Fibroblast of the conjunctiva (primary cell): ENCODE results near the gene STK25.
"Not testable (repeated sequence)": the region's sequence is repeated elsewhere in the genome, so short reads cannot be mapped to it uniquely, and the experiment has no call there.

ENCODE experiments used
- DNase-seq: peaks from one replicate; pipeline ENCODE4 v3.0.0-alpha.2; 2010; ENCODE audit warnings: low read depth

Gene STK25

GRCh38 chr2:241507430-241508239, 749 bp downstream of the STK25 start:
- DNase-seq: no peak

- DNase-seq: no peak
Observed at GRCh38 chr2:241506793-241507429, 1.5 kb downstream of the STK25 start.

- DNase-seq: not testable (repeated sequence)
Observed at GRCh38 chr2:241506317-241506716, 2.1 kb downstream of the STK25 start.

DNA sequence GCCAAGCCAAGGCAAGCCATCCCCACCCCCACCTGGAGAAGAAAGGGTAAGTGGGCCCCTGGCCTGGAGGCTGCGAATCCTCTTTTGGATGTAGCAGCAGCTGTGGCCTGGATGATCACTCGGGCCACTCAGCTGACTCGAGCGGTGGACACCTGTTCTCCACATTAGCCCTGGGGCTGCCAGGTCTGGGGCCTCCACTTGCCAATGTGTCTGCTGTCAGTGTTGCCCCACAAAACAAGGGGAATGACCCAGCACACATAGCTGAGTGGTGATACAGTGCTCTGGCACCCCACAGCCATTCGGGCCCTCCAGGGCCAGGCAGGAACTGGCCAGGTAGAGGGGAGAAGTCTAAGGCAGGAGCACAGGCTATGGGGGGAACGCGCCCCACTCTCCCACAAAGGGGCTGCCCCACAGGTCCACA, 2.6 kb downstream of the STK25 start:
- DNase-seq: no peak

GRCh38 chr2:241505086-241505780, 3.2 kb downstream of the STK25 start:
- DNase-seq: no peak

GRCh38 chr2:241503776-241504392, 4.5 kb downstream of the STK25 start:
- no peak for DNase-seq

- DNase-seq: no peak
Observed at GRCh38 chr2:241502281-241502680, 6.1 kb downstream of the STK25 start.

GRCh38 chr2:241501551-241501950, 6.8 kb downstream of the STK25 start:
- no peak for DNase-seq

- no peak for DNase-seq
Observed at GRCh38 chr2:241501099-241501541, 7.3 kb downstream of the STK25 start.

- no peak for DNase-seq
Observed at GRCh38 chr2:241500431-241500975, 7.9 kb downstream of the STK25 start.

DNA sequence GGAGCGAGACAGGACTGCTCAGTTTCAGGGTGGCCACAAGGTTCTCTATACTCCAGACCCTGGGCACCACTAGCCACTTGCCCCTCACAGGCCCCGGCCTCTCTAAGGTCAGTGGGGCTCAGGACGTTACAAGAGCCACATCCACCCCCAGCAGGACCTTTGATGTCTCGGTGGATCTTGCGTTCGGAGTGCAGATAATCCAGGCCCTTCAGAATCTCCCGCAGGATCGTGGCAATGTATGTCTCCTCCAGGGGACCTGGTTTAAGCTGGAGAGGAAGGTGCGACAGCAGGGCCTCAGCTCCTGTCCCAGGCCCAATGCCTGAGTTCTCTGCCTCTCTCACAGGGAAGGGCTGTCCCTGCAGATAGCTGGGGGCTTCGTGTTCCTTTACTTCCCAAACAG, 8.4 kb downstream of the STK25 start:
- no peak for DNase-seq

DNA sequence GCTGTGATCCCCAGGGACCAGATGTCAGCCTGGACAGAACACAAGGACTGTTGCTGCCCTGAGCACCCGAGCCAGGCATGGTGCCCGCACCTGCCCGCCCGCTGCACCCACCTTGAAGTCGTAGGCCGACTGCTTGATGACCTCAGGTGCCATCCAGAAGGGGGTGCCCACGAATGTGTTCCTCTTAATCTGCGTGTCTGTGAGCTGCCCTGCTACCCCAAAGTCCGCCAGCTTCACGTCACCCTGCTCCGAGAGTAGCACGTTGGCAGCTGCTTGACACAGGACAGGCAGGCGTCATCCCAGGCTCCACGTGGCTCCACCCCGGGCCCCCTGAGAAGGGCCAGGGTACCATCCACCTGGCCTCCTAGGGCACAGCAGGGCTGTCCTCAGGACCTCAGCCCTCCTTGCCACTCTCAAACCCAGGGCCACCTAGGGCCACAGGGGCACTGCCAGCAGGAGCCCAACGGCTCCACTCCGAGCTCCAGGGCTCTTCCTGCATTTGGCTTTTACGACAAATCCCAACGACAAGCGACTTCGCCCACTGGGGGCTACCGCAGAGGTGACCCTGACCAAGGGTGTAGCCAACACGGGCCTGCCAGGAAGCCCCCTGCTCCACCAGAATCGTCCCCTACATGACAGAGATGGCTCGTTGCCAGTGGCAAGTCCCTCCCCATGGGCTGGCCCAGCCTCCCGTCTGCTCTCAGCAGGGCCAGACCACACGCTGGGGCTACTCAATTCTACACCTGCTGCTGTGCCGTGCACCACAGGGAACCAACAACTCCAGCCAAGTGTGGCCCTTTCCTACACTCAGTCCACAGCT, 9.0 kb downstream of the STK25 start:
- no peak for DNase-seq

DNA sequence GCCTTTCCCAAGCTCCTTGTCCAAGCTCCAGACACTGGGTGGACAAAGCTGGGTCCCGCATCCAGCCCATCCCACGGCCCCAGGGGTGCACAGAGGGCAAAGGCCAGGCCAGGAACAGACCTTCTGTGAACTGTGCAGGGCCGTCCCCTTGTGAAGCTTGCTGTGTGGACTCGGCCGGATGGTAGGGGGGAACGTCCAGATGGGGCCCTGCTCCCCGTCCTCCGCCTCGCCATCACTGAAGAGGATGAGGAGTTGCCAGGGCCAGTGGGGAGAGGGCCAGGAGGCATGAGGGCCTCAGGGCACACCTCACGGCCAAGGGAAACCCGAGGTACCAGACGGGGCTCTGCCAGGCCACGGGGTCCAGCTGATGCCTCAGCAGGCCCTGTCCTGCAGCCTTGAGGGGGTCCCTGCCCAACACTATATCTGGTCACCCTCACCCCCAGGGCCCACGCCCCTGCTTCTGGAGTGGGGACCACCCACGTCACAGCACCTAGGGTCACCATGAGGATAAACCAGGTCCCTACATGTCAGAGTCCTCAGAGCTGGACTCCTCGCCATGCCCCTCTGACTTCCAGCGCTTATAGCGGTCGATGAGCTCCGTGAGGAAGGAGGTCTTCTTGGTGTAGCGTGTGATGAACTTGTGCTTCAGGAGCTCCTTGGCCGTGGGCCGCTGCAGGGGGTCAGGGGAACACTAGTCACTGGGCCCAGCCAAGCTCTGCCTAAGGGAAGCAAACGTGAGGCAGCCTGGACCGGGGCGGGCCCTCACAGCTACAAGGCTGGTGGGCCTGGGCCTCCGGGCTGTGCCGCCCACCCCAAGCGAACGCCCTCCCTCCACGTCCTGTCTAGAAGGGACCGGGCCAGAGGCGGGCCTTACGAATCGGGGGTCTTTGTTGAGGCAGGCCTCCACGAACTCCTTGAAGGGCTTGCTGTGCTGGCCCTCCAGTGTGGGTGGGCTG, 10.0 kb downstream of the STK25 start:
- no peak for DNase-seq

- no peak for DNase-seq
Observed at GRCh38 chr2:241496904-241497877, 11.2 kb downstream of the STK25 start.

DNA sequence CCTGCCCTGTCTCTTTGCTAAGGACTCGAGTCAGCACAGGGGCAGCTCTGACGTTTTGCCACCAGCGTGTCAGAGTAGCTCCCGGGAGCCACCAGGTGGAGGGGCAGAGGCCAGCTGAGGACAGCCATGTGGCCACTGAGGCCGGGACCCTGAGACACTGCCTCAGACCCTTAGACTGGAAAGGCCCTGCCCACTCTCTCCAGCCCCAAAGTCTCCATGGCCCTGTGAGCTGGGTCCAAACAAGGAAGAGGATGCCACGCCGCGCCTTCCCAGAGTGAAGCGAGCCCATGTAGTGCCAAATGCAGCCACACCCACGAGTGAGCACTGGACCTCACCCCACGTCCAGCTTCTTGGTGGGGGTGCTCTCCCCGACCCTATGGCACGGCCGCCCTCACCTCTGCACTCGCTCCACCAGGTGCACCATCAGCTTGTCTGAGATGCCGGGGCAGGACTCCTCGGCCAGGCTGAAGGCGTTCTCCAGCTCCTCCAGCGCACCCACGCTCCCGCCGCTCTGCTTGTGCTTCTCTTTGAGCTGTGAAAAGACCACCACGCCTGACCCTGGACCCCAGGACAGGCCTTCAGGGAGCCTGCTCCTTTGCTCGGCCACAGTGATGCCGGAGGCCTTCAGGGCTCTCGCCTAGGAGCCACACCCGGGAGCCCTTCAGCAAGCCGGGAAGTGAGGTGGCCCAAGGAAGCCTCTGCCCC, 12.2 kb downstream of the STK25 start:
- DNase-seq: no peak

GRCh38 chr2:241495172-241496002, 13.0 kb downstream of the STK25 start:
- DNase-seq: no peak

GRCh38 chr2:241494311-241494908, 14.0 kb downstream of the STK25 start:
- no peak for DNase-seq
